ENCODE results near the gene TP73.

The TP73 gene

GRCh38 chr1:3711381-3711779, 59.1 kb downstream of the TP73 start:
- DNase-seq, result no peak

- DNase-seq, result no peak
These were observed 59.6 kb downstream of the TP73 start for GRCh38 chr1:3711780-3712451.

- no peak for DNase-seq
These were observed 60.5 kb downstream of the TP73 start for GRCh38 chr1:3712573-3713535.

- DNase-seq, result no peak
These were observed 61.5 kb downstream of the TP73 start for GRCh38 chr1:3713840-3714239.

- no peak for DNase-seq
These were observed 62.0 kb downstream of the TP73 start for GRCh38 chr1:3714284-3714741.

GRCh38 chr1:3714814-3715213, 62.5 kb downstream of the TP73 start:
- no peak for DNase-seq

GRCh38 chr1:3716351-3716750, 64.0 kb downstream of the TP73 start:
- no peak for DNase-seq

GRCh38 chr1:3717041-3717714, 64.9 kb downstream of the TP73 start:
- no peak for DNase-seq

GRCh38 chr1:3717715-3718601, 65.6 kb downstream of the TP73 start:
- DNase-seq, result no peak

GRCh38 chr1:3718764-3719163, 66.4 kb downstream of the TP73 start:
- DNase-seq, result no peak

- DNase-seq, result no peak
These were observed 69.7 kb downstream of the TP73 start for GRCh38 chr1:3721955-3722465.

- no peak for DNase-seq
These were observed 70.5 kb downstream of the TP73 start for GRCh38 chr1:3722846-3723245.

- peak; percentile 62 for DNase-seq
These were observed 72.2 kb downstream of the TP73 start for GRCh38 chr1:3724416-3725030.

GRCh38 chr1:3725366-3725765, 73.0 kb downstream of the TP73 start:
- no peak for DNase-seq

- no peak for DNase-seq
These were observed 74.9 kb downstream of the TP73 start for GRCh38 chr1:3727042-3727824.

- no peak for DNase-seq
These were observed 75.8 kb downstream of the TP73 start for GRCh38 chr1:3727825-3728776.

GRCh38 chr1:3729594-3730542, 77.6 kb downstream of the TP73 start:
- no peak for DNase-seq

GRCh38 chr1:3730543-3731247, 78.4 kb downstream of the TP73 start:
- DNase-seq, result no peak

All from CD4-positive, alpha-beta T cell treated with Interferon gamma for 1 hour (primary cell).